NK-92 (cell line): ENCODE results near the gene OTOG.

Experiments
- DNase-seq: peaks from one replicate; lab custom pipeline; 2025; ENCODE audit not compliant: unreplicated experiment; lab: John Stamatoyannopoulos, UW

Gene OTOG

DNA sequence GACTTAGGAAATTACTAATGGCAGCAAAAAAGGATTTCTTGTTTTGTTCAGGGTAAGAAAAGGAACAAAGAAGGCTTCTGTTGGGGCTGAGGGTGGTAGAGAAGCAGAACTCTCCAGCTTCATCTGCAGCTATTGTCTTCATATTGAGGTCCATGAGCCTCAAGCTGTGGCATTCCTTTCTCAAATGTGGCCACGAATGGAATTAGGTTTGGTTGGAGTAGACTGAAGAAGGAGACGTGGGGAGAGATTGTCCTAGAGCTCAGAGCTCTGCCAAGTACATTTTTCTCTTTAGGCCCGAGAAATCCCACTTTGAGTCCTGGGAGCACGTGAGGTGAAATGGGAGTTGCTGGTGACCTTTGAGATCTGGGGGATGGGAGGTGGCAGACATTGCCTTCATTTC, 146.5 kb downstream of the OTOG start:
- DNase-seq, result no peak

DNA sequence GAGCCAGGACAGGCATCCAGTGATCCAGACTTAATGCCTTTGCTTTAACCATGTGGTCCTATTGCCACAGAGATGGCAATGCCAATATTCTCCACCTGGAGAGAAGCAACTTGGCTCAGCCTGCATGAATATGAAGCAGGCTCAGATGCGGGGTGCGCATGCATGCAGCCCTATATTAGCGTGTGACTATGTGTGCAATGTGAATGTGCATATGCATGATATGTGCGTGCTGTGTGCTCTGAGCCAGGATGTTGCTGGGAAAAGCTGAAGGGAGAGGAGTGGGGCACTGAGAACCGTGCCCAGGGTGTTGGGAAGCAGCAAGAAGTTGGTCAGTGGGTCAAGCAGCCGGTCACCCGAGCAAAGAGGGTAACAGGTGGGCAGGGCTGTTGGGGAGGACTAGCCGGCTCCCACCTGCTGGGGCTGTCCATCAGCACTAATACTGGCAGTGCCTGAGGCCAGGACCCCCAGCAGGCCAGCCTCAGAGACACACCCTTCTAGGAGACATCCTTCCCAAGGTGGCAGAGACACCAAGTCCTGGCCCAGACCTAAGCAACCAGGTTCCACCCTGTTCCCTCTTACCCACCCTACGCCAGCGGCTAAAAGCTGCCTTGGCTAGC, 147.5 kb downstream of the OTOG start:
- DNase-seq, result no peak

DNA sequence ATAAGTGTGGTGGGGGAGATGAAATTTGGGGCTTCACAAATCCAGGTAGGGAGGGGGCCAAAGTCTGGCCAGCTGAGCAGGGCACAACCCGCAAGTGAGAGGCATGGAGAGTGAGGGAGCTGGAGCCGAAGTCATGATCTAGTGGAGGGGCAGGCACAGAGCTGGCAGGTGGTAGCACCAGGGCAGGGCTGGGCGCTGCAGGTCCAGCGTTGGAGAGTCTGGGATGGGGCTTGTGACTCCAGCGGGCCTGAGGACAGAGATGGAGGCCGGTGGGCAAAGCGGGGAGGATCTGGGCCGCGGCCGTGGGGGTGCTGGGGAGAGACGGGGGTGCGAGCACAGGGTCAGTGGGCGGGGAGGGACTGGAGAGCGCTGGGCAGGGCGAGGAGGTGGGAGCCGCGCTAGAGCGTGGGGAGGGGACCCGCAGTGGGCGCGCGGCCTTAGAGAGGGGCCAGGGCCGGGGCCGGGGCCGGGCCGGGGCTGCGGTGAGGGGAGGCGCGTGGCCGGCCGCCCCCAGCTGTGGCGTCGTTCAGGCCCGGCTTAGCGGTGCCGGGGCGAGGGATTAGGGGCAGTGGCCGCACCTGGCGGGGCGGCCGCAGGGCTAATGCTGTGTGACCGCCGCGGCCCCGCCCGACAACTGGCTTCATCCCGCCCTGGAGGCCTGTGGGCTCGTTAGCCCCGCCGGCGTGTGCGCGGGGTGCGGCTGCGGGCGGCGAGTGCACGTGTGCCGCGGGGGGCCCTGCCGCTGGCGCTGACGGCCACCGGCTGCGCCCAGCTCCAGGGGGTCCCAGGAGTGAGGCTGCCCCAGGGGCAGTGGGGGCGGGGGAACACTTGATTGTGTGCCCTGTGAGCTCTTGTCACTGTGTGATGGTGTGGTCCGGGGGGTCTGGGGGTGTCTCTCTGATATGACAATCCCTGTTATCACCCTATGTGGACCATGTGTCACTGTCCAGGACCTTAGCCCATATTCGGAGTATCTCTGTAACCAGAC, 148.7 kb downstream of the OTOG start:
- DNase-seq, result no peak

DNA sequence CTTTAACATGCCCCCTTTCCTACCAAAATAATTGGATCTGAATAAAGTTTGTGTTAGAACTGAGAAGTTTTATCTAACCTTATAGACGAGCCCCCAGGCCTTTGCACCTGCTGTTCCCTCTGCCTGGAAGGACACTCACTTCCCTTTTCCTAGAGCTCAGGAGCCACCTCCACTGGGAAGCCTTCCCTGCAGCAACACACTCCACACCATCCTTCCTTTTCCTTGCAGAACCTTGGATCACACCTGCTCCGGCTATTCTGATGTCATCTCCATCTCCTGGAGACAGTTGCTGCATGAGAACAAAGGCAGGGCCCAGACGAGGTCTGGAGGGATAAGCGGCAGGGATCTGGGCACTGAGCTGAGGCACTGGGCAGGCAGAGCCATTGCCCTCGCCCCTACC, 149.7 kb downstream of the OTOG start:
- DNase-seq, result no peak
